ENCODE measurements around the gene PIK3R1. TPM values are rescaled to one million over a fixed set of nuclear protein-coding genes. Genes with fewer than 3 reads are reported as not detected.
"Not testable (repeated sequence)": the region's sequence is repeated elsewhere in the genome, so short reads cannot be mapped to it uniquely, and the experiment has no call there.

The PIK3R1 gene
- total RNA-seq, 1 donor from 2014 or later = 27.4 TPM

DNA sequence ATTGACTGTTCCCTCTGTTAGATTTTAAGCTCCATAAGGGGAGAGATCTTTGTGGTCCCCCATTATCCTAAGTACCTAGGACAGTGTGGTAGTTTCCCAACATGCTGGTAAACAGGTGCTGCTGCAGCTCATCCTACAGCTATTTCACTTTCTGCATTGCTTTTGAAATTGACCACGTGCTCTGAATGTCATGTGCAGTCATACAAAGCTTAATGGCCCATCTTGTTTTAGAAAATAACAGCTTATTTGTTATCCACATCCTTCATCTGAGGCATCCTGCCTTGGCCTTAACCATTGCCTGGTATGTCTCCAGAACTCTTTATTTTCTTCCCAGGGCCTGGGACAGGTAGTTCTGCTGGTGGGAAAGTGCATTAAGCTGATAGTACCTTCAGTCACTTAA is 14.7 kb downstream of the PIK3R1 start:
- Mint-ChIP-seq H3K27ac (ENCODE audit: unreplicated experiment) (no peak overlapping the region), H3K4me1 (ENCODE audit: unreplicated experiment) (peaks cover 22% of the 10 kb centered on the region), H3K36me3 (ENCODE audit: unreplicated experiment) (peaks cover 31% of the 10 kb centered on the region), H3K9me3 (ENCODE audit: unreplicated experiment) (no peaks in the 10 kb centered on the region), H3K27me3 (ENCODE audit: unreplicated experiment) (no peaks in the 10 kb centered on the region), H3K4me3 (ENCODE audit: unreplicated experiment) (no peak overlapping the region)
- no peak for DNase-seq (ENCODE audit: extremely low spot score, unreplicated experiment)
- TF ChIP-seq, protein P1, sequence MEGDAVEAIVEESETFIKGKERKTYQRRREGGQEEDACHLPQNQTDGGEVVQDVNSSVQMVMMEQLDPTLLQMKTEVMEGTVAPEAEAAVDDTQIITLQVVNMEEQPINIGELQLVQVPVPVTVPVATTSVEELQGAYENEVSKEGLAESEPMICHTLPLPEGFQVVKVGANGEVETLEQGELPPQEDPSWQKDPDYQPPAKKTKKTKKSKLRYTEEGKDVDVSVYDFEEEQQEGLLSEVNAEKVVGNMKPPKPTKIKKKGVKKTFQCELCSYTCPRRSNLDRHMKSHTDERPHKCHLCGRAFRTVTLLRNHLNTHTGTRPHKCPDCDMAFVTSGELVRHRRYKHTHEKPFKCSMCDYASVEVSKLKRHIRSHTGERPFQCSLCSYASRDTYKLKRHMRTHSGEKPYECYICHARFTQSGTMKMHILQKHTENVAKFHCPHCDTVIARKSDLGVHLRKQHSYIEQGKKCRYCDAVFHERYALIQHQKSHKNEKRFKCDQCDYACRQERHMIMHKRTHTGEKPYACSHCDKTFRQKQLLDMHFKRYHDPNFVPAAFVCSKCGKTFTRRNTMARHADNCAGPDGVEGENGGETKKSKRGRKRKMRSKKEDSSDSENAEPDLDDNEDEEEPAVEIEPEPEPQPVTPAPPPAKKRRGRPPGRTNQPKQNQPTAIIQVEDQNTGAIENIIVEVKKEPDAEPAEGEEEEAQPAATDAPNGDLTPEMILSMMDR (IDR thresholded peaks at IDR 0.05) = no peak

DNA sequence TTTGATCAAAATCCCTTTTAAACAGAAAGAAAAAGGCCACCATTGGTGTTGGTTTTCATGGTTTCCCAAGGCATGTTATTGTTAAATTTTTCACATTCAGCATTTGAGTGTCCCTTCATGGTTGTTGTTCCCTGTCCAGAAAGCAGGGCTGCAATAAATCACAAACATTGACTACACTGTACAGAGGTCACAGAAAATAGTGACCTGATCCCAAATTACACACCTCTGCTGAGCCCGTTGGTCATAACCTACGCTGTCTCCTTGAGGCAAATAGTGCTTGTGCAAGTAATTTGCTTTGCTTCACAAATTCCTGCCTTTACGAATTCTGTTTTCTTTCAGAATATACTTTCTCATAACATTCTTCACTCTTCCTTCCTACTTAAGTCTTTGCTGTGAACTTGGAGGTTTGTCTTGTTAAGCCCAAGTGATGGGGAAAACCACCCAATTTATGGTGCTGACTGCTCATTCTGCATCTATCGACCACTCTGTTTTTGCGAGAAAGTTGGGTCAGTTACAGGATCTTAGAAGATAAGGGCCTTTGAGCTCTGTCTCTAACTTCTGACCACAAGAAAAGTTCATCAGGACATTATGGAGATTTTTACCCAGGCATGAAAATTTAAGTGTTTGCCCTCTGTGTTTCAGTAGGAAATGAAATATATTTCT is 16.0 kb downstream of the PIK3R1 start:
- no peaks in the 10 kb centered on the region for H3K9me3 Mint-ChIP-seq (ENCODE audit: unreplicated experiment)
- TF ChIP-seq, protein P1 (IDR thresholded peaks at IDR 0.05) = no peak
- H3K4me3 Mint-ChIP-seq (ENCODE audit: unreplicated experiment) = no peak overlapping the region
- peaks cover 15% of the 10 kb centered on the region for H3K4me1 Mint-ChIP-seq (ENCODE audit: unreplicated experiment)
- H3K27me3 Mint-ChIP-seq (ENCODE audit: unreplicated experiment) = no peaks in the 10 kb centered on the region
- no peak overlapping the region for H3K27ac Mint-ChIP-seq (ENCODE audit: unreplicated experiment)
- peaks cover 20% of the 10 kb centered on the region for H3K36me3 Mint-ChIP-seq (ENCODE audit: unreplicated experiment)
- DNase-seq (ENCODE audit: extremely low spot score, unreplicated experiment) = no peak

DNA sequence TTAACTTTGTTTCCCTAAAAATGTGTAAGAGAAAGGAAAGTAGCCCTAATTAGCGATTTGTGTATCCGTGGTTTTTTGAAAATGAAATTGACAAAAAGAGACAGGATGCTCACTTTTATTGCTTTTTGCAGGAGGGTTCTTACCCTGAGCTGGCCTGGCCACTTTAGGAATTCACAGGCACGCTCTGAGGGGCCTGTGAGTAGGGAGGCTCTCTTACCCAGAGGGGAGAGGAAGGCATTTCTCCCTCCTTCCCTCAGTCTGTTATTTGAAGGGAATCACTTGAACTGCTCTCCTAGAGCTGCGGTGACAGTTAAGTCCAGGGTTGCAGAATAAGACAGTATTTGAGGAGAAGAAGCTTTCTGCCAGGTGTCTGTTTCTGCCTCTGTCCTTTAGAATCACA is 16.7 kb downstream of the PIK3R1 start:
- H3K9me3 Mint-ChIP-seq (ENCODE audit: unreplicated experiment) = no peaks in the 10 kb centered on the region
- H3K27me3 Mint-ChIP-seq (ENCODE audit: unreplicated experiment) = no peaks in the 10 kb centered on the region
- TF ChIP-seq, protein P1 (IDR thresholded peaks at IDR 0.05) = no peak
- no peak overlapping the region for H3K27ac Mint-ChIP-seq (ENCODE audit: unreplicated experiment)
- H3K4me1 Mint-ChIP-seq (ENCODE audit: unreplicated experiment) = peaks cover 18% of the 10 kb centered on the region
- DNase-seq (ENCODE audit: extremely low spot score, unreplicated experiment) = no peak
- no peak overlapping the region for H3K4me3 Mint-ChIP-seq (ENCODE audit: unreplicated experiment)
- peaks cover 14% of the 10 kb centered on the region for H3K36me3 Mint-ChIP-seq (ENCODE audit: unreplicated experiment)

- peaks cover 10% of the 10 kb centered on the region for H3K36me3 Mint-ChIP-seq (ENCODE audit: unreplicated experiment)
- TF ChIP-seq, protein P1 (IDR thresholded peaks at IDR 0.05) = no peak
- H3K27ac Mint-ChIP-seq (ENCODE audit: unreplicated experiment) = no peak overlapping the region
- H3K27me3 Mint-ChIP-seq (ENCODE audit: unreplicated experiment) = no peaks in the 10 kb centered on the region
- no peak for DNase-seq (ENCODE audit: extremely low spot score, unreplicated experiment)
- peaks cover 19% of the 10 kb centered on the region for H3K4me1 Mint-ChIP-seq (ENCODE audit: unreplicated experiment)
- no peaks in the 10 kb centered on the region for H3K9me3 Mint-ChIP-seq (ENCODE audit: unreplicated experiment)
- no peak overlapping the region for H3K4me3 Mint-ChIP-seq (ENCODE audit: unreplicated experiment)
Observed at GRCh38 chr5:68233075-68233474, 17.5 kb downstream of the PIK3R1 start.

DNA sequence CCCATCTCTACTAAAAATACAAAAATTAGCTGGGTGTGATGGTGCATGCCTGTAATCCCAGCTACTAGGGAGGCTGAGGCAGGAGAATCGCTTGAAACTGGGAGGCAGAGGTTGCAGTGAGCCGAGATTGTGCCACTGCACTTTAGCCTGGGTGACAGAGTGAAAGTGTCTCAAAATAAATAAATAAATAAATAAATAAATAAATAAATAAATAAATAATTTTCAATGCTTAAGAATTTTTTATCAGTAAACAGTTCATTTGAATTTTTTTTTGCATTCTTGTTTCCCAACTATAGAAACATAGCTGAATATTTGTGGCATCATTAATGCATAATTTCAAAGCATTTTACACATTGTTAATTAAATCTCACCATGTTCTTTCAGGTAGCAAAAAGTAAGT is 19.7 kb downstream of the PIK3R1 start:
- H3K4me1 Mint-ChIP-seq (ENCODE audit: unreplicated experiment) = peaks cover 18% of the 10 kb centered on the region

More for the DNA sequence above, 19.7 kb downstream of the PIK3R1 start:
- H3K4me3 Mint-ChIP-seq (ENCODE audit: unreplicated experiment); H3K27ac Mint-ChIP-seq (ENCODE audit: unreplicated experiment); H3K9me3 Mint-ChIP-seq (ENCODE audit: unreplicated experiment); H3K36me3 Mint-ChIP-seq (ENCODE audit: unreplicated experiment); H3K27me3 Mint-ChIP-seq (ENCODE audit: unreplicated experiment); DNase-seq (ENCODE audit: extremely low spot score, unreplicated experiment): not testable (repeated sequence)

Data from osteocyte (in vitro differentiated cells).